Small intestine (tissue), 7 donors: Measurements from ENCODE around the gene SRSF8. TPM values are rescaled to one million over a fixed set of nuclear protein-coding genes. Genes with fewer than 3 reads are reported as not detected.
A peak's percentile ranks its signal among the peaks of the same experiment; 100 is the strongest.
"Not testable (repeated sequence)": the region's sequence is repeated elsewhere in the genome, so short reads cannot be mapped to it uniquely, and the experiment has no call there.

ENCODE experiments used
- DNase-seq, 2 donors: peaks; one replicate each; pipeline versions ENCODE4 v3.0.0 to v3.0.0-alpha.2; 2013
- FAIRE-seq: peaks from 2 replicates; lab custom pipeline; 2012; peaks lifted over from hg19 to GRCh38; lab: Jason Lieb, UNC
- H3K27ac ChIP-seq, 3 donors: one replicate each; pipeline ENCODE4 v1.5.1; 2013; ENCODE audit warnings: low read length in 2 of 3, mild to moderate bottlenecking in 2 of 3, control low read depth in 1 of 3, inconsistent platforms in 1 of 3, low read depth in 1 of 3, moderate library complexity in 1 of 3
- H3K27me3 ChIP-seq, 3 donors: one replicate each; pipeline ENCODE4 v1.6.1; 2013; ENCODE audit warnings: low read length in 3 of 3, inconsistent platforms in 1 of 3; ENCODE audit not compliant: control insufficient read depth in 3 of 3, insufficient read depth in 3 of 3
- H3K36me3 ChIP-seq, 3 donors: one replicate each; pipeline ENCODE4 v1.6.1; 2013; ENCODE audit warnings: low read length in 3 of 3, inconsistent platforms in 1 of 3, low read depth in 1 of 3, mild to moderate bottlenecking in 1 of 3, moderate library complexity in 1 of 3; ENCODE audit not compliant: control insufficient read depth in 3 of 3, insufficient read depth in 2 of 3
- H3K4me1 ChIP-seq, 3 donors: one replicate each; pipeline ENCODE4 v1.6.1; 2013; ENCODE audit warnings: low read length in 2 of 3, inconsistent platforms in 1 of 3, low read depth in 1 of 3, mild to moderate bottlenecking in 1 of 3, moderate library complexity in 1 of 3; ENCODE audit not compliant: control insufficient read depth in 3 of 3, insufficient read depth in 2 of 3
- H3K4me3 ChIP-seq, 3 donors: one replicate each; pipeline ENCODE4 v1.5.1; 2013; ENCODE audit warnings: low read length in 3 of 3, control low read depth in 1 of 3, inconsistent platforms in 1 of 3, low read depth in 1 of 3, mild to moderate bottlenecking in 1 of 3, moderate library complexity in 1 of 3
- H3K9me3 ChIP-seq, 2 donors: one replicate each; pipeline ENCODE4 v1.6.1; 2013; ENCODE audit warnings: low read depth in 1 of 2, low read length in 1 of 2; ENCODE audit not compliant: control insufficient read depth in 2 of 2, insufficient read depth in 1 of 2
- WGBS, 3 donors: extraction: QIAGEN DNeasy Blood & Tissue Kit; methylation state at CpG; one replicate each; pipeline ENCODE4 v1.1.7; 2013; 5-methylcytosine and 5-hydroxymethylcytosine counted together
- polyA plus RNA-seq, 4 donors: library from polyadenylated mRNA; stranded (reverse) in 3 of 4; unstranded in 1 of 4; fragments of 200-250 nt in 3 of 4; fragments of 120-200 nt in 1 of 4; gene quantifications; one replicate each; pipeline versions ENCODE4 v1.2.1 to v1.2.3, GENCODE V29; 2013
- donor health status: healthy with polysubstance abuse.
- donor health status: control.
- donor health status: control.
- donor health status: Bipolar disorder and iron deficiency.
- donor health status: healthy.

Gene SRSF8
- polyA plus RNA-seq, 4 donors, result 29.3 to 52.2 (median 34.6) TPM

DNA sequence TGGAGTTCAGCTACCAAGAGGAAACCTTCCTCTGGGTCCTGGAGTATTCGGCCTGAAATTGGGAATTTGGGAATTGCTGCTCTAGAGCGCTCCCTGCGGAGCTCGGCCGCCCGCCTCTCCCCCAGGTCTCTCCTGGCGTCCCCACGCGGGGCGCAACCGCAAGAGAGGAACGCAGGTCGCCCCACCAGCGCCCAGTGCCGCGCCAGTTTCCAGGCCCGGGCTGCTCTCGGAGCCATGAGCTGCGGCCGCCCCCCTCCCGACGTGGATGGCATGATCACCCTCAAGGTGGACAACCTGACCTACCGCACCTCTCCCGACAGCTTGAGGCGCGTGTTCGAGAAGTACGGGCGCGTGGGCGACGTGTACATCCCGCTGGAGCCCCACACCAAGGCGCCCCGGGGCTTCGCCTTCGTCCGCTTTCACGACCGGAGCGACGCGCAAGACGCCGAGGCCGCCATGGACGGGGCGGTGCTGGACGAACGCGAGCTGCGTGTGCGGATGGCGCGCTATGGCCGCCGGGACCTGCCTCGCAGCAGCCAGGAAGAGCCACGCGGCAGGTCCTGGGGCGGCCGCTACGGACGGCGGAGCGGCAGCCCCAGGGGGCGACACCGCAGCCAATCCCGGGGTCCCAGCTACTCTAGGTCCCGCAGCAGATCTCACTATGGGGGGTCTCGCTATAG, 29.2 kb upstream of the SRSF8 start:
- not testable (repeated sequence) for H3K36me3 ChIP-seq, H3K9me3 ChIP-seq, FAIRE-seq, H3K4me1 ChIP-seq, H3K27ac ChIP-seq, H3K27me3 ChIP-seq
- peak overlapping the region in 2 of 3 donors; percentile 26 to 41 for H3K4me3 ChIP-seq
- 22 to 31% (median 30%) methylated on average over 60 to 71 of the region's 71 CpGs for WGBS, 3 donors
- peak in 1 of 2 donors; percentile 35 for DNase-seq

DNA sequence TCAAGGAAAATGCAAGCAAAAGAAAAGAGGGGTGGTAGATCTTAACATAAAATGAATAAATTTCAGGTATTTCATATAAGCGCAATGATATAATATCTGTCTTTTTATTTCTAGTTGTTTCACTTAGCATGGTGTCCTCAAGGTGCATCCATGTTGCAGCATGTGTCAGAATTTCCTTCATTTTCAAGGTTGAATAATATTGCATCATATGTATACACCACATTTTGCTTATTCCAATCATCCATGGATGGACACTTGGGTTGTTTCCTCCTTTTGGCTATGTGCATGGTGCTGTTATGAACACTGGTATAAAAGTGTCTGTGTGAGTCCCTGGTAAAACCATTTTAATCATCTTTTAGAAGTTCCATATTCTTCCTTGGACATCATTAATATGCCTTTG, 24.5 kb upstream of the SRSF8 start:
- no peaks in the 10 kb centered on the region for H3K36me3 ChIP-seq
- H3K4me3 ChIP-seq, result no peak overlapping the region
- no peak overlapping the region for H3K27ac ChIP-seq
- 91 to 100% (median 100%) methylated on average over 1 of the region's 1 CpG for WGBS, 3 donors
- H3K9me3 ChIP-seq, result no peaks in the 10 kb centered on the region
- DNase-seq (no peak), FAIRE-seq (no peak)
- no peaks in the 10 kb centered on the region for H3K27me3 ChIP-seq
- H3K4me1 ChIP-seq, result peaks cover 0 to under 1% (median 0%) of the 10 kb centered on the region in 3 donors

- no peaks in the 10 kb centered on the region for H3K9me3 ChIP-seq
- no peak overlapping the region for H3K27ac ChIP-seq
- no peaks in the 10 kb centered on the region for H3K27me3 ChIP-seq
- 78 to 89% (median 86%) methylated on average over 3 of the region's 3 CpGs for WGBS, 3 donors
- FAIRE-seq (no peak), DNase-seq (no peak)
- H3K4me1 ChIP-seq, result no peaks in the 10 kb centered on the region
- no peaks in the 10 kb centered on the region for H3K36me3 ChIP-seq
- no peak overlapping the region for H3K4me3 ChIP-seq
Measured at GRCh38 chr11:95042906-95043305, 23.8 kb upstream of the SRSF8 start.

- FAIRE-seq, result no peak
- no peak for DNase-seq
- H3K27ac ChIP-seq, result no peak overlapping the region
- H3K27me3 ChIP-seq, result no peaks in the 10 kb centered on the region
- no peaks in the 10 kb centered on the region for H3K36me3 ChIP-seq
- H3K4me1 ChIP-seq, result no peaks in the 10 kb centered on the region
- no peak overlapping the region for H3K4me3 ChIP-seq
- no peaks in the 10 kb centered on the region for H3K9me3 ChIP-seq
- 55 to 86% (median 76%) methylated on average over 4 of the region's 4 CpGs for WGBS, 3 donors
Measured at GRCh38 chr11:95044010-95044409, 22.7 kb upstream of the SRSF8 start.

GRCh38 chr11:95045812-95046211, 20.9 kb upstream of the SRSF8 start:
- Histone ChIP-seq H3K27ac (no peak overlapping the region), H3K4me3 (no peak overlapping the region), H3K36me3 (no peaks in the 10 kb centered on the region), H3K27me3 (peaks cover 0 to 3% (median 0%) of the 10 kb centered on the region in 3 donors), H3K9me3 (peaks cover 0 to 8% of the 10 kb centered on the region in 2 donors), H3K4me1 (no peaks in the 10 kb centered on the region)
- FAIRE-seq (no peak), DNase-seq (no peak)

DNA sequence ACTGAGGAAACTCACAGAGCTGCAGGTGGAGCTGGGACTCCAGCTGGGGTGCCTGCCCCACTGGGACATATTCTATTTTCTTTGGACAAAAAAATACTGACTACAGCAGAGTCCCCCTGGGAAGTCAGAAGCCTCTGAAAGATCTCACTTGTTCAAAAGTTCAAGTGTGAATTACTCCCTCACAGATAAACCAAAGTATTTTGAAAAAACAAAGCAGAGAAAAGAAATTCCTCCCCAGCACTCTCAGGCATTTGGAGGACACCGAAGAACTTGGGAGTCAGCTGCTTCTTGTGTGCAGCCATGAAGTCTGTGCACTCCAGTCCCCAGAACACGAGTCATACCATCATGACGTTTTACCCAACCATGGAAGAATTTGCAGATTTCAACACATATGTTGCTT, 17.6 kb upstream of the SRSF8 start, which contains the start of gene KDM4F:
Gene KDM4F, plus strand, starts transcription at position 301 of the 400 bp plus-strand sequence.
- not testable (repeated sequence) for H3K4me1 ChIP-seq, H3K27ac ChIP-seq, H3K27me3 ChIP-seq, DNase-seq, FAIRE-seq, H3K4me3 ChIP-seq, H3K36me3 ChIP-seq
- WGBS, 3 donors, result 41 to 70% (median 47%) methylated on average over 3 of the region's 3 CpGs
- H3K9me3 ChIP-seq, result peaks cover 0 to 19% of the 10 kb centered on the region in 2 donors

GRCh38 chr11:95050595-95051202, 16.0 kb upstream of the SRSF8 start:
- peaks cover 0 to 3% (median 0%) of the 10 kb centered on the region in 3 donors for H3K27me3 ChIP-seq
- DNase-seq, result no peak
- 87 to 93% (median 90%) methylated on average over 21 to 22 of the region's 22 CpGs for WGBS, 3 donors
- H3K36me3 ChIP-seq, result no peaks in the 10 kb centered on the region
- no peak overlapping the region for H3K27ac ChIP-seq
- H3K4me1 ChIP-seq, result peaks cover 0 to 7% (median 2%) of the 10 kb centered on the region in 3 donors
- no peak overlapping the region for H3K4me3 ChIP-seq
- no peak for FAIRE-seq
- peaks cover 0 to 19% of the 10 kb centered on the region in 2 donors for H3K9me3 ChIP-seq

GRCh38 chr11:95054356-95054755, 12.4 kb upstream of the SRSF8 start:
- DNase-seq, result peak; percentile 64 to 77
- Histone ChIP-seq H3K9me3 (peaks cover 0 to 19% of the 10 kb centered on the region in 2 donors), H3K27me3 (peaks cover 0 to 3% (median 0%) of the 10 kb centered on the region in 3 donors), H3K4me3 (no peak overlapping the region), H3K4me1 (peaks cover 0 to 7% (median 2%) of the 10 kb centered on the region in 3 donors), H3K27ac (no peak overlapping the region), H3K36me3 (no peaks in the 10 kb centered on the region)
- 10 to 58% (median 31%) methylated on average over 2 of the region's 2 CpGs for WGBS, 3 donors
- no peak for FAIRE-seq
